ENCODE data around the gene DHRS12.

The DHRS12 gene

GRCh38 chr13:51803422-51804294, at the start of gene DHRS12:
TSS of gene DHRS12 (minus strand) at chr13:51804163. CDS start at chr13:51799659, 4,504 bp downstream.
- DNase-seq: no peak

- DNase-seq: no peak
Observed at GRCh38 chr13:51849145-51850101, 45.5 kb upstream of the DHRS12 start.

- DNase-seq: no peak
Observed at GRCh38 chr13:51848674-51849073, 44.7 kb upstream of the DHRS12 start.

- no peak for DNase-seq
Observed at GRCh38 chr13:51846756-51847155, 42.8 kb upstream of the DHRS12 start.

- no peak for DNase-seq
Observed at GRCh38 chr13:51845574-51846318, 41.8 kb upstream of the DHRS12 start.

- DNase-seq: no peak
Observed at GRCh38 chr13:51844862-51845573, 41.1 kb upstream of the DHRS12 start, which contains the start of gene TMEM272. TSS of gene TMEM272 (minus strand) at chr13:51845177. CDS start at chr13:51838530, 6,647 bp downstream.

- no peak for DNase-seq
Observed at GRCh38 chr13:51843529-51843928, 39.6 kb upstream of the DHRS12 start.

GRCh38 chr13:51841732-51842131, 37.8 kb upstream of the DHRS12 start:
- DNase-seq: no peak

- DNase-seq: no peak
Observed at GRCh38 chr13:51840917-51841316, 37.0 kb upstream of the DHRS12 start.

GRCh38 chr13:51839711-51840540, 36.0 kb upstream of the DHRS12 start:
- DNase-seq: no peak

- DNase-seq: no peak
Observed at GRCh38 chr13:51838240-51838846, 34.4 kb upstream of the DHRS12 start.

GRCh38 chr13:51837016-51837415, 33.1 kb upstream of the DHRS12 start:
- DNase-seq: no peak

- no peak for DNase-seq
Observed at GRCh38 chr13:51834581-51835171, 30.7 kb upstream of the DHRS12 start.

- DNase-seq: no peak
Observed at GRCh38 chr13:51833980-51834379, 30.0 kb upstream of the DHRS12 start.

- no peak for DNase-seq
Observed at GRCh38 chr13:51832471-51833152, 28.6 kb upstream of the DHRS12 start.

GRCh38 chr13:51831519-51831918, 27.6 kb upstream of the DHRS12 start:
- no peak for DNase-seq

- no peak for DNase-seq
Observed at GRCh38 chr13:51829568-51829899, 25.6 kb upstream of the DHRS12 start.

- DNase-seq: no peak
Observed at GRCh38 chr13:51828730-51829567, 25.0 kb upstream of the DHRS12 start.

GRCh38 chr13:51827254-51827653, 23.3 kb upstream of the DHRS12 start:
- DNase-seq: no peak
